M059J (cell line): Measurements from ENCODE around the gene FITM1. TPM values are rescaled to one million over a fixed set of nuclear protein-coding genes. Genes with fewer than 3 reads are reported as not detected.
"Not testable (repeated sequence)": the region's sequence is repeated elsewhere in the genome, so short reads cannot be mapped to it uniquely, and the experiment has no call there.

Experiments
- DNase-seq: peaks from one replicate; pipeline ENCODE4 v3.0.0-alpha.2; 2012; ENCODE audit warnings: low read depth
- total RNA-seq: library from RNA; depleted of rRNA; stranded (reverse); fragments of >200 nt; shearing (Covaris generic); gene quantifications from 2 replicates; pipeline ENCODE4 v1.2.3, GENCODE V29; 2014

FITM1 gene
- total RNA-seq, 1 experiment from 2014 or later = 0.27 TPM

DNA sequence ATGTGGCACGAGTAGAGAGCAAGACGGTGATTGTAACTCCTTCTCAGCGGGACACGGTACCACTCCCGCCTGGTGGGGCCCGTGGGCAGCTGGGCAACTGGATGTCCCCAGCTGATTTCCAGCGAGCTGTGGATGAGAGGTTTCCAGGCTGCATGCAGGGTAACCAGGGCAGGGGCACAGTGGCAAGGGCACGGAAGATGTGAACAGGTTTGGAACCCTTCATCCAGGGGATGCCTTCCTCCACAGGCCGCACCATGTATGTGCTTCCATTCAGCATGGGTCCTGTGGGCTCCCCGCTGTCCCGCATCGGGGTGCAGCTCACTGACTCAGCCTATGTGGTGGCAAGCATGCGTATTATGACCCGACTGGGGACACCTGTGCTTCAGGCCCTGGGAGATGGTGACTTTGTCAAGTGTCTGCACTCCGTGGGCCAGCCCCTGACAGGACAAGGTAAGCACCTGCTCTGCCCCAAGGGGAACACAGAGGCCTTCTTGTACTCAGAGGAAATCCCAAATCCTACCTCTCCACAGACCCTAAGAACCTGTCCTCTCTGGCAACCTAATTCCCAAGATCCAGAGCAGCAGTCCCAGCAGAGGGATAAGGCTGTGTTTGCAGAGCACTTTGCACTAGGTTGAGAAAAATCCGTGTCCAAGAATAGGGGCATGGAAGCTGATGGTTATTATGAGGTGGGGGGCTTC lies 32.1 kb upstream of the FITM1 start:
- DNase-seq = no peak

DNA sequence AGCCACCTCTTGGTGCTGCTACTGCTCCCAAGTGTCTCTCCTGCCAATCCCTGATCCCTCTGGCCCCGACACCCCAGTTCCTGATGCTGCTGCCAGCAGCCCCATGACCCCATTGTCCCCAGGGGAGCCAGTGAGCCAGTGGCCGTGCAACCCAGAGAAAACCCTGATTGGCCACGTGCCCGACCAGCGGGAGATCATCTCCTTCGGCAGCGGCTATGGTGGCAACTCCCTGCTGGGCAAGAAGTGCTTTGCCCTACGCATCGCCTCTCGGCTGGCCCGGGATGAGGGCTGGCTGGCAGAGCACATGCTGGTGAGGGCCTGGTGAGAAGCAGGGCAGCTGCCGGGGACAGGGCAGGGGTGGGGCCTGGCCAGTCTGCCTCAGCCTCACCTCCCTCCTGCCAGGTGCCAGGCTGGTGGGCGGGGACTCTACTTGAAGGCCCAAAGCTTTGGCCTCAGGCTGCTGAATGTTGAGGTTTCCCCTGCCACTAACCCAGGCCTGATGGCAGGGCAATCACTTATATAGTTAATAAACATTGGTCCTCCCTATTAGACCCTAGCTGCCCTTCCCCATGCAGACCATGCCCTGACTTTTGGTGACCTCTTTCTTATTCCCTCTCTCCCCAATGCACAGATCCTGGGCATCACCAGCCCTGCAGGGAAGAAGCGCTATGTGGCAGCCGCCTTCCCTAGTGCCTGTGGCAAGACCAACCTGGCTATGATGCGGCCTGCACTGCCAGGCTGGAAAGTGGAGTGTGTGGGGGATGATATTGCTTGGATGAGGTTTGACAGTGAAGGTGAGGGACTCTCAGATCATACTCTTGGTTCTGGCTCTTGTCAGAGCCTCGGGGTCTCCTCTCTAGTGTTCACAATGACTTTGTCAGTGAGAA lies 31.3 kb upstream of the FITM1 start:
- DNase-seq = no peak

DNA sequence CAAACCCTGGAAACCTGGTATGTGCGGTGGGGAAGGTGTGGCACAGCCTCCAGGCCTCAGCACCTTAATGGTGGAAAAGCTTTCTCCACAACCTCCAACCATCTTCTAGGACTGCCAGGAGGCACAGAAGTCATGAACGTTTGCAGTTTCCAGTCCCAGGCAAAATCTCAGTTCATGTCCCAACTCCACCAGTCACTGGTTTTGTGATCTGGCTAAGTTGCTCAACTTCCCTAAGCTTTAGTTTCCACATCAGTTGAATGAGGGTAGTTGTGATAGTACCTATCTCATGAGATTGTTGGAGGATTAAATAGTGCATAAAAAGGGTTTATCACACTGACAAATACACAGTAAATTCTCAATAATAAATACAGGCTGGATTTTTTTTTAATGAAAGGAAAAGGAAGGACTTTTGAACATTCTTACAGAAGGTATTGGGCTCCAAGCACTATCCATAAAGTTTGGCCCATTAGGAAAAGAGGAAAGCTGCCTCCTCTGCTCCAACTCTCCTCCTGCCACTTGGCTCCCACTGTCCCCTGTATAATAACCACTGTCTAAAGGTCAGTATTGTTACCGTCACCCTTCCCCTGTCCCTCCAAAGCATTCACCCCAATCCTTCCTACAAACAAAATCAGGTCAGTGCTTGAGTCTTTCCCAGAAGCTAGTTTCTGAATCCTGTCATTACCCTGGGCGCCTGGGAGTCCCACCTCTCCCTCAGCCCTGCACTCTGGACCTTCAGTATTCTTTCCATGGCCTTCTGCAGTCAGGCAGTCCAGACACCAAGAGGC lies 30.1 kb upstream of the FITM1 start:
- DNase-seq = no peak

DNA sequence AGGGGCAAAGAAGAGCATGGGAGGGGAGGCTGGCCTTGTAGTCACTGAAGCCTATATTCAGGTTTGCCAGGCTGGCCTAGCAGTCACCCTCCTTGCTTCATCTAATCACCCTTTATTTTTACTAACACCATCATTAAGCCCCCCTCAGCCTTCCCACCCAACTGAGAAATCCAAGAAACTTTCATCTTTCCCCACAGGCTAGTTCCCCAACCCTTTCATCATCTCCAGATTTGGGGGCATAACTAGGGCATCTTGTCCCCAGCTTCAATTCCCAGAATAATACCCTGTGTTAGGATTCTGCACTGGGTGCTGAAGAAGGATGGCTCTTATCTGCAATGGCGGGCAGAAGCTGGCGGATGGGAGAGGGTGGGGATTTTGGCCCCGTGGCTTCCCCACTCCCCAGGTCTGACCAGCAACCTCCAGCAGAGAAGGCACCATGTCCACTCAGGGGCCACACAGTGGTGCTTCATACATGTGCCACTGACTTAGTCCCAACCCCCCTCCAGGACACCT lies 29.4 kb upstream of the FITM1 start:
- no peak for DNase-seq

DNA sequence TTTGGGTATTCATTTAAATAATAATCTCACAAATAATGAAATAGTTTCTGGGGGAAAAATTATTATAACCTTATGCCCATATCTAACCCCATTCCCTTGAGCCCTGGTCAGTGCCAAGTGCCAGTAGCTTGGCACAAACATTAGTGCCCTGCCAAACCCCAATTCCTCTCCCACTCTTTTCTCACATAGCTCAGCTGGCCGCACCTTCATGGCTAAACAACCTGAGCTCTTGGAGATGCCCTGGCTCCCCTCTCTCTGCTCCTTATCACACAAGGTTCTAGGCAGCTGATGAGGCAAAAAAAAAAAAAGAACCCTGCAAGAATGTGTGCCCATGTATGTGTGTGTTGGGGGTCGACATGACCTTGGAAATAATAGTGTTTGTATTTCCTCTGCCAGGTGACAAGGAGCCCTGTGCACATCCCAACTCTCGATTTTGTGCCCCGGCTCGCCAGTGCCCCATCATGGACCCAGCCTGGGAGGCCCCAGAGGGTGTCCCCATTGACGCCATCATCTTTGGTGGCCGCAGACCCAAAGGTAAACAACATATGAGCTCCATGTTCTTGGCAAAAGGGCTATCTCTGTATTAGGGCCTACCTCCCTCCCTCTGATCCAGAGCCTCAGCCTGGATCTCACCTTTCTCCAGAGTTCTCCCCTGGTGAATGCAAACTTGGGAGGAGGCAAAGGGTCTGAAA lies 28.0 kb upstream of the FITM1 start:
- DNase-seq = no peak

DNA sequence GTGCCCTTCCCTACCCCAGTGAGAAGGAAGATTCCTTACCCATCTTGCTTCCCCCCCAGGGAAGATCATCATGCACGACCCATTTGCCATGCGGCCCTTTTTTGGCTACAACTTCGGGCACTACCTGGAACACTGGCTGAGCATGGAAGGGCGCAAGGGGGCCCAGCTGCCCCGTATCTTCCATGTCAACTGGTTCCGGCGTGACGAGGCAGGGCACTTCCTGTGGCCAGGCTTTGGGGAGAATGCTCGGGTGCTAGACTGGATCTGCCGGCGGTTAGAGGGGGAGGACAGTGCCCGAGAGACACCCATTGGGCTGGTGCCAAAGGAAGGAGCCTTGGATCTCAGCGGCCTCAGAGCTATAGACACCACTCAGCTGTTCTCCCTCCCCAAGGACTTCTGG lies 27.0 kb upstream of the FITM1 start:
- no peak for DNase-seq

DNA sequence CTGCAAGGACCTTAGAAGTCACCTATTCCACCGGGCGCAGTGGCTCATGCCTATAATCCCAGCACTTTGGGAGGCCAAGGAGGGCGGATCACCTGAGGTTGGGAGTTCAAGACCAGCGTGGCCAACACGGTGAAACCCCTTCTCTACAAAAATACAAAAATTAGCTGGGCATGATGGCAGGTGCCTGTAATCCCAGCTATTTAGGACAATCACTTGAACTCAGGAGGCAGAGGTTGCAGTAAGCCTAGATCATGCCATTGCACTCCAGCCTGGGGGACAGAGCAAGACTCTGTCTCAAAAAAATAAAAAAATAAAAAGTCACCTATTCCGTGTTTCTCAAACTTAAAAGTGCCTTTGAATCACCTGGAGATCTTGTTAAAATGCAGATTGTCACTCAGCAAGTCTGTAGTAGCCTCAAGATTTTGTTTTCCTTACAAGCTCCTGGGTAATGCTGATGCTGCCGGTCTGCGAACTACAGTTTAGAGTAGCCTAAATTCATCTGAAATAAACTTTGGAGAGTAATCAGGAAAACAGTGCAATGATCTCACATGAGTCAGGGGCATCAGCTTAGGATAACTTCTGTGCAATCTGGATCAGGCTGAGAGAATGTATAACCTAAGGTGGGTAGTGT lies 24.7 kb upstream of the FITM1 start:
- not testable (repeated sequence) for DNase-seq

DNA sequence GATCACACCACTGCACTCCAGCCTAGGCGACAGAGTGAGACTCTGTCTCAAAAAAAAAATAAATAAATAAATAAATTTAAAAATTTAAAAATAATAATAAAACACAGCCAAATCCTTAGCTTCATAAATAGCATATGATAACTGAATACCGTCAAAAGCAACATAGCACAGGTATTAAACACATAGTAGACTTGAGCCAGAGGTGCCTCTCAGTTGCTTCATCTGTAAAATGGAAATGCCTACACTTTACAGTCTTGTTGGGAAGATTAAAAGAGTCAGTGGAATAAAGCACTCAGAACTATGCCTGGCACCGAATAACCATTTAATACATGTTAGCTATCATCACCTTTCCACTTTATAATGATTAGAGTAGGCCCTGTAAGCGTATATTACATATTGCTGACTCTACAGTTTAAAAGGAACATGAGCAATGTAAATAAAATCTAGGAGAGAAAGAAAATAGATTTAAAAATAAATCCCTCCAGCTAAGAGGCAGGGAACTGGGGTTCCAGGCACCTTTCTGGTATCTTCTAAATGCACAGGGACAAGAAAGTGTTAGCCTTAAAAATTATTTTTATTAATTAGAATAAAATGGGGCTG lies 23.7 kb upstream of the FITM1 start:
- DNase-seq = no peak

DNA sequence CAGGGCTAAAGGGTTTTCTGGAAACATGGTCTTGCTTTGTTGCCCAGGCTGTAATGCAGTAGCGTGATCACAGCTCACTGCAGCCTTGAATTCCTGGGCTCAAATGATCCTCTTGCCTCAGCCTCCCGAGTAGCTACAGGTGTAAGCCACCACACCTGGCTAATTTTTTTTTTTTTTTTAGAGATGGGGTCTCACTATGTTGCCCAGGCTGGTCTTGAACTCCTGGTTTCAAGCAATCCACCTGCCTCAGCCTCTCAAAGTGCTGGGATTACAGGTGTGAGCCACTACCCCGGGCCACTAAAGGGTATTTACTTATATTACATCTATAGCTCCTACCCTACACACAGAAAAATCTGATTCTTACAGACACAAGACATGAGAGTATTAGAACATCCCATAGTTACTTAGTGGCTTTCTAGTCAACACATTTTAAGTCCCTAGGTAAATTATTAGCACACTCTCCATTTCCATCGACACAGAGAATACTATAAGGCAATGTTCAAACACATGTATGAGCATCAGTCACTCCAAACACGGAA lies 22.1 kb upstream of the FITM1 start:
- DNase-seq = no peak

DNA sequence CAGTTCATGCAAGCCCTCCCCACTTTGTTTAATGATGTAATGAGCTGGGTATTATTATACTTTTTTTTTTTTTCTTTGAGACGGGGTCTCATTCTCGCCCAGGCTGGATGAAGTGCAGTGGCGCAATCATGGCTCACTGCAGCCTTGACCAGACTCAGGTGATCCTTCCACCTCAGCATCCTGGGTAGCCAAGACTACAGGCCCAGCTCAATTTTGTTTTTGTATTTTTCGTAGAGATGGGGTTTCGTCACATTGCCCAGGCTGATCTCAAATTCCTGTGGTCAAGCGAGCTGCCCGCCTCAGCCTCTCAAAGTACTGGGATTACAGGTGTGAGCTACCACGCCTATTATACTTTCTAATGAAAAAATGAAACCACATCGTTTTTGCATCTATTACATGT lies 20.4 kb upstream of the FITM1 start:
- peak; percentile 1 for DNase-seq

DNA sequence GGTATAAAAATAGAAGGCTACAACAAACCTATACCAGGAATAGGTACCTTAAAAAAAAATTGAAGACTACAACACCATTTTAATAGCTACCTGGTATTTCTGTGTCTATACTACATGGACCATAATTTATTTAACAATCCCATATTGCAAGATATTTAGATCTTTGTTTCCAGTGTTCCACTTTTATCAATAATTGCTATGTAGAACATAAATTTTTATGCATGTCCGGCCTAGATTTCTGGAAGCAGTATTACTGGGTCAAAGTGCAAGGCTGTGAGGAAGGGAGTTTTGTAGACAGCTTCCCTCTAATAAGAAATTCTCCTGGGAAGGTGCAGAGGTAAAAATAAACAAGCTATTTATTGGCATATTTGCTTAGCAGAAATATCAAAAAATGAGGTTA lies 19.9 kb upstream of the FITM1 start:
- no peak for DNase-seq

DNA sequence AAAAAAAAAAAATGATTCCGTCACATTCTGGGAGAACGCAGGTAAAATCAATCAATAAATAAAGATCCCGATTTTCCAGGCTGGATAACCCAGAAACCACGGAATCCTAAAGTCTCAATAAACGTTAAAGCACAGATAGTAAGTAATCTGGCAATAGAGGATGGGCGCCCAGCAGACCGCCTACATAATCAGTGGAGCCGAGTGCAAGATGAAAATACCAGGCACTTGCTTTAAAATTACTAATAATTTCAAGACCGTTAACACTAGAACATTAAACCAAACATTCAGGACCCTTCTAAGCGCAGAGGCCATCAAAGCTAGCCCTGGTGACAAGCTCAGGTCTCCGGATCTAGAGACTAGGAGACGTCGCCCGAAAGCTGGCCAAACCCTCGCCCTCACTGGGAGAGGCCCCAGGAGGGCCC lies 17.1 kb upstream of the FITM1 start:
- no peak for DNase-seq

DNA sequence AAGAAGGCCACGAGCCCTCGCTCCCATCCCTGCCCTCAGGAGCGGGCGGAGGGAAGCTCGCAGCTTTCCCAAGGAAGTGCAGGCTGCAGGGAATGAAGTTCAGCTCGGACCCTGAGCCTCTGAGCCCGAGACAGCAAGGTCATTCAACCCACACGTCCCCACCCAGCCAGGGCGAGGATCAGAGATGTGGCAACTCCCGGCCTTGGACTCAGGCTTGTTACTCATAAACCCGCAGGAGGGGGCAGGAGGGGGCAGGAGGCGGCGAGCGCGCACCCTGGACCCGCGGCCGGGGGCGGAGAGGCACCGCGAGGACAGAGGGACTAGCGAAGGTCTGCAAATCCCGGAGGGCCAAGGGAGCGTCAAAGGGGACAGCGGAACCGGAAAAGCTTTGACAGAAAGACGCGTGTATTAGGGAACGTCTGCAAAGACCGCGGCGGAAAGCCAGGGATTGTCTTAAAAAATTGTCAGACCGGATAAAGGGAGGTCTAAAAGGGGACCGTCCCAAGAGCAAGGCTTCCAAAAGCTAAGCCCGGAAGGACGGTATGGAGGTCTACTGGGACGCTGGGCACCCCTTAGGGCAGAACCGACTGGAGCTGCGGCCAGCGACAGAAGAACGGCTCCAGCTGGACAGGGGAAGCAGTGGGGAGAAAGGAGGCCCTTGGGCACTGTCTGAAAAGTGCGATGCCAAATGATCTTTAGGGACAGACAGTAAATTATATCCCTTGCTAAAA lies 16.5 kb upstream of the FITM1 start:
- DNase-seq = peak; percentile 91

DNA sequence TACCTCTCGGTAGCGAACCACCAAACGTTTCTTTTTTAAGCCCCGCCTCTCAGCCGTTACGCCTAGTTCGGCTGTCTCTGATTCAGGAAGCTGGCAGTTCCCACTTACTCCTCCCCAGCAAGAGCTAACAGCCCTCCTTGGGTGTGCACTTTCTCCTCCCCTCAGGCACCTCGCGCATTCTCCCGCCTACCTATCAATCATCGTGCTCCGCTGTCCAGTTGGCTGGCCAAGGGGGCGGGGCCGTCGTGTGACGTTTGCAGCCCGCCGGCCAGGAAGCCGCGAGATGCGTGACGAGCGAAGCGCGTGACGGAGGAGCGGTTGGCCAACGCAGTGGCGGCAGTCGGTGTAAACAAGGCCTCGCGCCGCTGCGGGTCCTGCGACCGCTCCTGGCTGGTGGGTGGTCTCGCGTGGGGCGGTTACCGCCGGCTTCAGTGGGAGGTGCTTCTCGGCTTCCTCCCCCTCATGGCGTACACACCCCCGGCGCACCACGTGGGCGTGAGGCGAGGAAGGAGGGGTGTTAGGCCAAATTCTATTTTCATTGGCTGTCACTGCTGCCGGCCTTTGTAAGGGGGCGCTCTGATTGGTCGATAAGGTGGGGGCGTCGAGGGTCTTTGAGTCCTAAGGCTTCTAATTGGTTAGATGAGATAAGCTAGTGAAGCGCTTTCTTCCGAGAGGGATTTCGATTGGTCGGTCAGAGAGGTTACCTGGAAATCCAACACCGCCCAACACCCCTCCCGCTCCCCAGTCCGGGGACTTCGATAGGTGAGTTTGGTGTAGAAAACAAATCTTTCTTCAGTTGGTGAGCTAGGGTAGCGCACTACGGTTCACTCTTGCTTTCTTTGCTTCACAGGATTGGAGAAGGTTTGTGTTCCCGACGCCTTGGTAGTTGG lies 15.7 kb upstream of the FITM1 start, which contains the start of the genes DCAF11 and NRL:
Gene DCAF11 (plus strand): TSS at position 246 of the 890 bp plus-strand sequence. CDS start 818 bp downstream, outside the sequence.
Gene NRL (minus strand): TSS at position 418 of the 890 bp plus-strand sequence. CDS start 32,101 bp downstream, outside the sequence.
- peak; percentile 99 for DNase-seq

DNA sequence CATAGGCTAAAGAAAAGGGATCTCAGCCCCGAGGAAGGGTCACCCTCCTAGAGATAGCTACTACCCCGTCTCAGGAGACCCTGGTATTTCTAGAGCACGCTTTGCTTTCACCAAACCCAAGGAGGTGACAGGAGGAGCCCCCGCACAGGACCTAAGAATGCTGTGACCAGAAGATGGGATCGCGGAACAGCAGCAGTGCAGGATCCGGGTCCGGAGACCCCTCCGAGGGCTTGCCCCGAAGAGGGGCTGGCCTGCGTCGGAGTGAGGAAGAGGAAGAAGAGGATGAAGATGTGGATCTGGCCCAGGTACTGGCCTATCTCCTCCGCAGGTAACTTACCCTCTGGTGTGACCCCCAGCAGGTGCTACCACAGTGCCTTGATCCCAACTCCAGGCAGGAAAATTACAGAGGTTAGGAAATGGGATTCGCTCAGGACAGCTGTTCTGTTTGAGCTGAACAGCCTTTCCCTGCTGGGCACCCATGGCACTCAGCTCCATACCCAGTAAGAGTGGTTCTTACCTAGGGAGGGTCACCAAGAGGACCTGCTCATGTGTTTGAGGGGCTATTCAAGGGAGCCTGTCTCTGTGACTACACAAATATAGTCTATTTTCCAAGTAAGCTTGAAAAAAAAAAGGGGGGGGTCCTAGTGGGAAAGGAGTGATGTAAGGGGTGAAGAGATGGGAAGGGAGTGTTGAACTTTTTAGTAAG lies 14.9 kb upstream of the FITM1 start:
- no peak for DNase-seq

DNA sequence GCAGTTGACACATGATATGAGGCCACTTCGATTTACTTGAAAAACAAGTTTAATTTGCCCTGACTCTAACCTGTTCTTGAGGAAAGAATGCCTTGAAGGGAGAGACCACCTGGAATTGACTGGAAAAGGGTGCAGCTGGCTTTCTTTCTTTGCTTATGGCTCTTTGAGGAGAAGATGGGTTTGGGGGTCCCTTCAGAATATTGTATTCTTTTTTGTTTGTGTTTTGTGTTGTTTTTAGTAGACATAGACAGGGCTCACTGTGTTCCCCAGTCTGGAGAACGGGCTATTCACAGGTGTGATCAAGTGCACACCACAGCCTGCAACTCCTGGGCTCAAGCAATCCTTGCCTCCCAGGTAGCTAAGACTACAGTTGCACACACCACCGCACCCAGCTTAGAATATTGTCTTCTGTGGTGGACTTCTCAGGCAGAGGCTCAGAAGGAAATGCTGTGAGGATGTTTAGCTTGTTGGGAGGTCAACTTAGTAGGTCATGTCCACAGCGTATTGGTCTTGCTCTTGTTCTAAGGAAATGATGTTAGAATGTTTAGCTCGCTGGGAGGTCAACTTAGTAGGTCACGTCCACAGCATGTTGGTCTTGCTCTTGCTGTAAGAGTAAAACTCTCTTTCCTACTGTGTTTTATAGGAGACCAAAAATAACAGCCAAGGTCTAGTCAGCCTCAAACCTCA lies 14.2 kb upstream of the FITM1 start:
- no peak for DNase-seq

DNA sequence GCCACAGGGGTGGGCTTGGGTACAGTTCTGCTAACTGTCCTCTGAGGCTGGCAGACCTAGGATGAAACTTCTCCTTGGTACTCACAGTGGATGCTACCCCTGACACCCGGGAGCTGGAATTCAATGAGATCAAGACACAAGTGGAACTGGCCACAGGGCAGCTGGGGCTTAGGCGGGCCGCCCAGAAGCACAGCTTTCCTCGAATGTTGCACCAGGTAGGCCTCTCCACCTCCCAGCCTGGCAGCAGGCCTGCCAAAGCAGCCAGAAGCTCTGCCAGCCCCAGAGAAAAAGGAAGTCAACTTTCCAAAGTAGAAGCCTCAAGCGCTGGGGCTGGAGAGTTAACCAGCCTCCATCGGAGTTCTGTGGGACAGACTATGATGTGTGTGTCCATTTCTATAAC lies 13.3 kb upstream of the FITM1 start:
- no peak for DNase-seq
